B cell (primary cell): ENCODE results near the gene ZC3H7A. TPM values are rescaled to one million over a fixed set of nuclear protein-coding genes. Genes with fewer than 3 reads are reported as not detected.

Experiments
- ATAC-seq: fragments of 200-7000 bp; cut with Tn5 transposase; one replicate; pipeline ENCODE4 v1.10.0; 2021; ENCODE audit warnings: low read depth, mild to moderate bottlenecking, moderate number of reproducible peaks, moderate library complexity
- CTCF ChIA-PET: fragments of 350-600 bp; sonication (Branson Sonifier 250); formaldehyde crosslinking; loops from one replicate; lab custom pipeline; 2021; ENCODE audit warnings: antibody characterized with exemption, inconsistent platforms; lab: Charles Lee
- POLR2A ChIA-PET: fragments of 350-600 bp; sonication (Branson Sonifier 250); formaldehyde crosslinking; loops from one replicate; lab custom pipeline; 2021; ENCODE audit warnings: antibody characterized with exemption; lab: Charles Lee
- DNase-seq: peaks from one replicate; pipeline ENCODE4 v3.0.0; 2013
- H2AFZ ChIP-seq: 2 replicates; pipeline ENCODE4 v1.6.1; 2012; ENCODE audit warnings: mild to moderate bottlenecking, low read depth, low read length; ENCODE audit not compliant: insufficient read depth, poor library complexity, severe bottlenecking
- H3K27ac ChIP-seq, 2 donors: 1 replicate in 1 of 2; 2 replicates in 1 of 2; pipeline ENCODE4 v1.5.1; 2012 to 2013; ENCODE audit warnings: low read length in 2 of 2, mild to moderate bottlenecking in 2 of 2, moderate library complexity in 1 of 2
- H3K27me3 ChIP-seq, 4 experiments: fragments of 200-600 bp in 1 of 4; sonication (generic) in 1 of 4; replicated peaks in 1 of 4; 1 replicate in 2 of 4; 2 replicates in 2 of 4; pipeline versions ENCODE4 v1.6.1 to v1.7.0; 2013 to 2016; ENCODE audit warnings: low read length in 3 of 4, mild to moderate bottlenecking in 2 of 4, mixed read lengths in 1 of 4, moderate library complexity in 1 of 4; ENCODE audit not compliant: insufficient read depth in 4 of 4, control insufficient read depth in 3 of 4; ENCODE audit errors: control extremely low read depth in 1 of 4
- H3K36me3 ChIP-seq, 2 experiments: replicated peaks in 1 of 2; 1 replicate in 1 of 2; 2 replicates in 1 of 2; pipeline versions ENCODE4 v1.6.1 to v1.7.1; 2013; ENCODE audit warnings: low read length in 1 of 2; ENCODE audit not compliant: insufficient read depth in 2 of 2, control insufficient read depth in 1 of 2; ENCODE audit errors: control extremely low read depth in 1 of 2, extremely low read depth in 1 of 2
- H3K4me1 ChIP-seq, 2 donors: fragments of 200-600 bp in 1 of 2; sonication (generic) in 1 of 2; 1 replicate in 1 of 2; 2 replicates in 1 of 2; pipeline versions ENCODE4 v1.5.1 to v1.6.1; 2013 to 2017; ENCODE audit warnings: low read length in 2 of 2; ENCODE audit not compliant: control insufficient read depth in 2 of 2, insufficient read depth in 2 of 2
- H3K4me2 ChIP-seq: replicated peaks from 2 replicates; pipeline ENCODE3; 2012; ENCODE audit warnings: mild to moderate bottlenecking, low read depth, low read length; ENCODE audit not compliant: poor library complexity, severe bottlenecking
- H3K4me3 ChIP-seq, 5 experiments: fragments of 200-600 bp in 1 of 5; sonication (generic) in 1 of 5; 1 replicate in 3 of 5; 2 replicates in 2 of 5; pipeline versions ENCODE4 v1.5.1 to v1.7.0; 2011 to 2016; ENCODE audit warnings: low read length in 4 of 5, mild to moderate bottlenecking in 4 of 5, low read depth in 2 of 5, control low read depth in 1 of 5, moderate library complexity in 1 of 5; ENCODE audit not compliant: insufficient read depth in 1 of 5; ENCODE audit errors: control extremely low read depth in 1 of 5, extremely low read depth in 1 of 5
- H3K79me2 ChIP-seq: fragments of 200-600 bp; sonication (generic); one replicate; pipeline ENCODE4 v1.6.0; 2016; ENCODE audit warnings: low read length; ENCODE audit not compliant: control insufficient read depth, insufficient read depth
- H3K9ac ChIP-seq: fragments of 200-600 bp; sonication (generic); 2 replicates; pipeline ENCODE4 v1.6.1; 2017; ENCODE audit warnings: mild to moderate bottlenecking, low read length, moderate library complexity
- H3K9me3 ChIP-seq, 3 donors: one replicate each; pipeline versions ENCODE4 v1.6.1 to v1.7.1; 2013; ENCODE audit warnings: low read length in 2 of 3; ENCODE audit not compliant: control insufficient read depth in 2 of 3, insufficient read depth in 1 of 3; ENCODE audit errors: control extremely low read depth in 1 of 3
- H4K20me1 ChIP-seq: 2 replicates; pipeline ENCODE4 v1.6.0; 2012; ENCODE audit warnings: mild to moderate bottlenecking, low read length; ENCODE audit not compliant: insufficient read depth, control insufficient read depth, poor library complexity, severe bottlenecking
- H3K27ac Mint-ChIP-seq: one replicate; pipeline ENCODE4 v1.8.0; 2021; ENCODE audit warnings: mixed read lengths
- H3K27me3 Mint-ChIP-seq: one replicate; pipeline ENCODE4 v1.8.0; 2021; ENCODE audit warnings: mixed read lengths
- H3K4me1 Mint-ChIP-seq: one replicate; pipeline ENCODE4 v1.8.0; 2021; ENCODE audit warnings: mixed read lengths
- H3K4me3 Mint-ChIP-seq: one replicate; pipeline ENCODE4 v1.8.0; 2021; ENCODE audit warnings: mixed read lengths
- H3K9me3 Mint-ChIP-seq: one replicate; pipeline ENCODE4 v1.8.0; 2022; ENCODE audit warnings: mixed read lengths; ENCODE audit not compliant: insufficient read depth
- EZH2 ChIP-seq: IDR thresholded peaks from 2 replicates; pipeline ENCODE4 v1.6.1; 2012; ENCODE audit warnings: borderline replicate concordance, low read depth, mild to moderate bottlenecking, moderate library complexity, low read length; ENCODE audit not compliant: insufficient read depth, poor library complexity, severe bottlenecking
- WGBS: methylation state at CpG from one replicate; pipeline ENCODE4 v1.1.5; 2013; ENCODE audit warnings: missing lambda C conversion rate; ENCODE audit not compliant: insufficient coverage; 5-methylcytosine and 5-hydroxymethylcytosine counted together
- intact Hi-C: fragments of 100-400 bp; cut with micrococcal nuclease; formaldehyde crosslinking; loops from one replicate; pipeline ENCODE4 v1.10.0; 2022
- polyA plus RNA-seq: library from polyadenylated mRNA; depleted of rRNA; stranded (reverse); fragments of >200 nt; gene quantifications from 2 replicates; pipeline ENCODE4 v1.2.3, GENCODE V29; 2012
- total RNA-seq, 2 donors: library from RNA; stranded (reverse); fragments of 120-200 nt in 1 of 2; gene quantifications; 1 replicate in 1 of 2; 2 replicates in 1 of 2; pipeline versions ENCODE4 v1.2.3 to v1.2.4, GENCODE V29; 2013 to 2022
- TF ChIP-seq, protein P1 (sequence below): fragments of 200-600 bp; IDR thresholded peaks from one replicate; pipeline ENCODE4 v1.8.0; 2022; ENCODE audit warnings: antibody characterized with exemption, mild to moderate bottlenecking

Gene ZC3H7A
- total and polyA plus RNA-seq, 2 donors (not counting 1 experiment from before 2014, with no cell fraction given), result 40.8 to 126 TPM

DNA sequence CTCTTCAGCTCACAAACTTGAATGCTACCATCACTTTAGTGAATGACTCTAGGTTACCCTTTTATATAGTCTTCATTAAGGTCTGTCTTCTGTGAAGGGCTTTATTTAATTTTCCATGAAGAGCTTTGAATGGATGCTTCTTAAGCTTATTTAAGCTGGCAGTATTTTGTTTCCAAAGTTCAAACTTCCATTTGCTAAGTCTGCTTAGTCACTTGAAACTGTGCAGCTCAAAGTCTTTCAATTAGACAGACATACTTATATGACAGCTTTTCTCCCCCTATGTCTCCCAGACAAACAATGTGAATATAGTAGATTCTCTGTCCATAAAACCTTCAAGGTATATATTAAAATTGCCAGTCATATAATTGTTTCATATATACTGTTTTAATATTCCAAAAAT is 77.9 kb downstream of the ZC3H7A start:
- Histone ChIP-seq H3K27ac (no peak overlapping the region), H3K4me3 (no peak overlapping the region), H3K4me1 (peaks cover 0 to 7% of the 10 kb centered on the region in 2 donors), H2AFZ (no peak overlapping the region), H3K9me3 (no peaks in the 10 kb centered on the region), H3K9ac (no peak overlapping the region), H3K27me3 (no peaks in the 10 kb centered on the region), H3K79me2 (peaks cover 14% of the 10 kb centered on the region), H4K20me1 (peaks cover 10% of the 10 kb centered on the region), H3K4me2 (no peak overlapping the region), H3K36me3 (peaks cover 0 to 52% of the 10 kb centered on the region in 2 experiments)
- H3K4me3 Mint-ChIP-seq, result no peak overlapping the region
- no peak overlapping the region for H3K27ac Mint-ChIP-seq
- ATAC-seq, result no peak
- DNase-seq, result no peak
- intact Hi-C loops, result no loop called here
- peaks cover 29% of the 10 kb centered on the region for H3K4me1 Mint-ChIP-seq
- H3K27me3 Mint-ChIP-seq, result no peaks in the 10 kb centered on the region
- TF ChIP-seq EZH2, result no peak
- TF ChIP-seq, protein P1, sequence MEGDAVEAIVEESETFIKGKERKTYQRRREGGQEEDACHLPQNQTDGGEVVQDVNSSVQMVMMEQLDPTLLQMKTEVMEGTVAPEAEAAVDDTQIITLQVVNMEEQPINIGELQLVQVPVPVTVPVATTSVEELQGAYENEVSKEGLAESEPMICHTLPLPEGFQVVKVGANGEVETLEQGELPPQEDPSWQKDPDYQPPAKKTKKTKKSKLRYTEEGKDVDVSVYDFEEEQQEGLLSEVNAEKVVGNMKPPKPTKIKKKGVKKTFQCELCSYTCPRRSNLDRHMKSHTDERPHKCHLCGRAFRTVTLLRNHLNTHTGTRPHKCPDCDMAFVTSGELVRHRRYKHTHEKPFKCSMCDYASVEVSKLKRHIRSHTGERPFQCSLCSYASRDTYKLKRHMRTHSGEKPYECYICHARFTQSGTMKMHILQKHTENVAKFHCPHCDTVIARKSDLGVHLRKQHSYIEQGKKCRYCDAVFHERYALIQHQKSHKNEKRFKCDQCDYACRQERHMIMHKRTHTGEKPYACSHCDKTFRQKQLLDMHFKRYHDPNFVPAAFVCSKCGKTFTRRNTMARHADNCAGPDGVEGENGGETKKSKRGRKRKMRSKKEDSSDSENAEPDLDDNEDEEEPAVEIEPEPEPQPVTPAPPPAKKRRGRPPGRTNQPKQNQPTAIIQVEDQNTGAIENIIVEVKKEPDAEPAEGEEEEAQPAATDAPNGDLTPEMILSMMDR, result no peak
- no peaks in the 10 kb centered on the region for H3K9me3 Mint-ChIP-seq
- ChIA-PET POLR2A (no interaction called here), CTCF (interaction anchor here (0.9 to 2.0 kb wide), 7 partner anchors 77 to 756 kb away, joined by 3 to 9 read pairs (median 3); no protein-coding TSS in a partner anchor)

DNA sequence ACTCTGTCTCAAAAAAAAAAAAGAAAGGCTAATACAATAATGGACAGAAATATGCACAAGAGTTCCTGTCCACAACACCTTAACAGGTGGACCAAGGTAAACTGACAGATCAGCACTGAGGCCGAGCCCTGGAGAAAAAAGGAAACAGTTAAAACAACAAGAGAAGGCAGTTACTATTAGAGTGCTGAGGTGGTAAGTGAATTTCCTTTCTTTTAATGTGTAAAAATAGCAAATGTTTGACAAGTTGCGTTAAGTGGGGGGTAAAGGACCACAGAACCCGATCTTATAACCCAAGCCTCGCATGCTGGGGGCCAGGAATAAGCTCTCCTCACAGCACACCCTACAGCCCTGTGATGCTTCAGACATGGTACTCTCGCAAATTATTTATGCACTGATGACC is 79.2 kb downstream of the ZC3H7A start:
- Histone ChIP-seq H3K9me3 (no peaks in the 10 kb centered on the region), H3K27ac (peak overlapping the region in 1 of 2 donors; percentile 7), H3K79me2 (peaks cover 28% of the 10 kb centered on the region), H4K20me1 (peaks cover 12% of the 10 kb centered on the region), H2AFZ (no peak overlapping the region), H3K36me3 (peaks cover 0 to 47% of the 10 kb centered on the region in 2 experiments), H3K4me2 (no peak overlapping the region), H3K4me1 (peaks cover 0 to 7% of the 10 kb centered on the region in 2 donors), H3K4me3 (no peak overlapping the region), H3K27me3 (no peaks in the 10 kb centered on the region), H3K9ac (no peak overlapping the region)
- no peaks in the 10 kb centered on the region for H3K9me3 Mint-ChIP-seq
- no peaks in the 10 kb centered on the region for H3K27me3 Mint-ChIP-seq
- no peak for ATAC-seq
- TF ChIP-seq, protein P1, result no peak
- H3K4me1 Mint-ChIP-seq, result peaks cover 28% of the 10 kb centered on the region
- intact Hi-C loops, result no loop called here
- no peak overlapping the region for H3K27ac Mint-ChIP-seq
- WGBS, result 0% methylated on average over 2 of the region's 5 CpGs
- ChIA-PET CTCF (interaction anchor here (0.7 to 7.1 kb wide), 12 partner anchors 9 to 754 kb away, joined by 3 to 69 read pairs (median 4); no protein-coding TSS in a partner anchor), POLR2A (interaction anchor here (0.6 to 1.1 kb wide), 3 partner anchors 9 to 309 kb away, joined by 3 to 6 read pairs (median 3); no protein-coding TSS in a partner anchor)
- H3K4me3 Mint-ChIP-seq, result no peak overlapping the region
- no peak for DNase-seq
